ENCODE measurements around the gene DYNC1I1.

Gene DYNC1I1

GRCh38 chr7:96090756-96091155, 318.4 kb downstream of the DYNC1I1 start:
- DNase-seq: no peak

GRCh38 chr7:96093435-96093834, 321.1 kb downstream of the DYNC1I1 start:
- no peak for DNase-seq

- DNase-seq: no peak
These were observed 325.5 kb downstream of the DYNC1I1 start for GRCh38 chr7:96097835-96098234.

- no peak for DNase-seq
These were observed 328.4 kb downstream of the DYNC1I1 start for GRCh38 chr7:96100737-96101136.

GRCh38 chr7:96102096-96102811, 329.9 kb downstream of the DYNC1I1 start:
- DNase-seq: no peak

GRCh38 chr7:96104984-96105383, 332.6 kb downstream of the DYNC1I1 start:
- DNase-seq: no peak

- no peak for DNase-seq
These were observed 339.1 kb downstream of the DYNC1I1 start for GRCh38 chr7:96111405-96111804.

GRCh38 chr7:96114190-96114589, 341.8 kb downstream of the DYNC1I1 start:
- DNase-seq: no peak

- DNase-seq: no peak
These were observed 343.8 kb downstream of the DYNC1I1 start for GRCh38 chr7:96116173-96116572.

GRCh38 chr7:96118449-96119001, 346.2 kb downstream of the DYNC1I1 start:
- no peak for DNase-seq

GRCh38 chr7:96120445-96121225, 348.3 kb downstream of the DYNC1I1 start:
- no peak for DNase-seq

- no peak for DNase-seq
These were observed 349.4 kb downstream of the DYNC1I1 start for GRCh38 chr7:96121752-96122151.

GRCh38 chr7:96122746-96123145, 350.4 kb downstream of the DYNC1I1 start:
- no peak for DNase-seq

GRCh38 chr7:96126382-96126781, 354.0 kb downstream of the DYNC1I1 start:
- no peak for DNase-seq

- no peak for DNase-seq
These were observed 355.4 kb downstream of the DYNC1I1 start for GRCh38 chr7:96127746-96128145.

GRCh38 chr7:96131525-96131924, 359.2 kb downstream of the DYNC1I1 start:
- no peak for DNase-seq

- DNase-seq: no peak
These were observed 362.9 kb downstream of the DYNC1I1 start for GRCh38 chr7:96135241-96135640.

GRCh38 chr7:96136600-96137239, 364.4 kb downstream of the DYNC1I1 start:
- no peak for DNase-seq

GRCh38 chr7:96143495-96144259, 371.3 kb downstream of the DYNC1I1 start:
- no peak for DNase-seq

GRCh38 chr7:96144260-96144526, 371.8 kb downstream of the DYNC1I1 start:
- no peak for DNase-seq
